Stomach (tissue), 4 donors: ENCODE measurements around the gene CEP57L1.

Source experiments
- CTCF ChIP-seq, 7 experiments: fragments of 450-650 bp in 4 of 7; fragments of 200-600 bp in 3 of 7; sonication (generic) in 3 of 7; IDR thresholded peaks; one replicate each; pipeline ENCODE4 v1.5.1; 2016 to 2019; ENCODE audit warnings: antibody characterized with exemption in 7 of 7, control low read depth in 2 of 7, mild to moderate bottlenecking in 1 of 7
- POLR2A ChIP-seq, 4 donors: fragments of 450-650 bp; IDR thresholded peaks; one replicate each; pipeline ENCODE4 v1.6.1; 2016; ENCODE audit warnings: antibody characterized with exemption in 4 of 4, control low read depth in 2 of 4, mild to moderate bottlenecking in 1 of 4, moderate library complexity in 1 of 4
- POLR2AphosphoS5 ChIP-seq, 3 donors: sonication (generic); formaldehyde crosslinking; IDR thresholded peaks; one replicate each; pipeline ENCODE4 v1.6.1; 2016; ENCODE audit warnings: antibody characterized with exemption in 3 of 3

- no peak for TF ChIP-seq CTCF (IDR thresholded peaks at IDR 0.05)
- no peak for TF ChIP-seq POLR2AphosphoS5 (IDR thresholded peaks at IDR 0.05)
- no peak for TF ChIP-seq POLR2A (IDR thresholded peaks at IDR 0.05)
Observed at GRCh38 chr6:109081516-109082187, 13.7 kb upstream of the CEP57L1 start.
